ENCODE measurements around the gene SNCAIP. TPM values are rescaled to one million over a fixed set of nuclear protein-coding genes. Genes with fewer than 3 reads are reported as not detected.

SNCAIP gene
- total RNA-seq, 4 donors from 2014 or later = 4.9 to 7.7 (median 6.8) TPM

DNA sequence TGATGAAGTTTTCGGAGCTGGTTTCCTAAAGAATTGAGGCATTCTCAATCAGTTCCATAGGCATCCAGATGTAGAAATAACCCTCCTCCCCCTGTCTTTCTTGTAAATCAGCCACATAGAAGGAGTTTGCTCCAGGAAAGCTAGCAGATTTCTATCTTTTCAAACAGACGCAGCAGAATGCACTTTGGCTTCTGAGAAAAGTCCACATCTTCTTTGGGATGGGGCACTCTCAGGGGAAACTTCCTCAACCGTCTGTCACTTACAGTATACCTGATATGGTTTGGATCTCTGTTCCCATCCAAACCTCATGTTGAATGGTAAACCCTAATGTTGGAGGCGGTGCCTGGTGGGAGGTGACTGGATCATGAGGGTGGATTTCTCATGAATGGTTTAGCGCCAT, 94.1 kb downstream of the SNCAIP start:
- TF ChIP-seq, protein P1, sequence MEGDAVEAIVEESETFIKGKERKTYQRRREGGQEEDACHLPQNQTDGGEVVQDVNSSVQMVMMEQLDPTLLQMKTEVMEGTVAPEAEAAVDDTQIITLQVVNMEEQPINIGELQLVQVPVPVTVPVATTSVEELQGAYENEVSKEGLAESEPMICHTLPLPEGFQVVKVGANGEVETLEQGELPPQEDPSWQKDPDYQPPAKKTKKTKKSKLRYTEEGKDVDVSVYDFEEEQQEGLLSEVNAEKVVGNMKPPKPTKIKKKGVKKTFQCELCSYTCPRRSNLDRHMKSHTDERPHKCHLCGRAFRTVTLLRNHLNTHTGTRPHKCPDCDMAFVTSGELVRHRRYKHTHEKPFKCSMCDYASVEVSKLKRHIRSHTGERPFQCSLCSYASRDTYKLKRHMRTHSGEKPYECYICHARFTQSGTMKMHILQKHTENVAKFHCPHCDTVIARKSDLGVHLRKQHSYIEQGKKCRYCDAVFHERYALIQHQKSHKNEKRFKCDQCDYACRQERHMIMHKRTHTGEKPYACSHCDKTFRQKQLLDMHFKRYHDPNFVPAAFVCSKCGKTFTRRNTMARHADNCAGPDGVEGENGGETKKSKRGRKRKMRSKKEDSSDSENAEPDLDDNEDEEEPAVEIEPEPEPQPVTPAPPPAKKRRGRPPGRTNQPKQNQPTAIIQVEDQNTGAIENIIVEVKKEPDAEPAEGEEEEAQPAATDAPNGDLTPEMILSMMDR (IDR thresholded peaks at IDR 0.05; ENCODE audit: low read depth) = no peak

DNA sequence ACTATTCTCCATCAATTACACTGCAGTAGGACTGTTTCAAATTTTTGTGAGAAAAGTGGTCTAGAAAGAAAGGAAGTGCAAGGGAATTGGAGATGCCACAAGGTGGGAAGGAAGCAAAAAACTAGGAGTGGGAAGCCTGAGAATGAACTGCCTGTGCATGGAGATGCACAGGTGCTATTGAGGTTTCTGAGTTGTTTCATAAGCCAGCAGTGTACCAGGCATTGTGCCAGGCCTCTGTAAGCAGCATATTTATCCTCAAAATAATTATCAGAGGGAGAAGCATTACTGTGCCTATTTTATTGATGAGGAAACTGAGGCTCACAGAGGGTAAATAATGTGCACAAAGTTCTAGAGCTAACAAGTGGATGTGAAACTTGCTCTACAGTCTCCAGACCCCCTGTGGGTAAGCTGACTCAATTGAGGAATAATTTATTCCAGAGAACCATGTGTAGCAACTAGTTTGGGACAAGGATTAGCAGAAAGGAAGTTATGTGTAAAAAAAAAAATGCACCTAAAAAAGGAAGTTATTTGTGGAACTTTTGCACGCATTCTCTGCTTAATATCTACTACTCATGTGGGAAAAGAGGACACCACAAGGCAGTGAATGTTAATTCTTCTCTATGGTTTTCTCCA, 96.7 kb downstream of the SNCAIP start:
- TF ChIP-seq, protein P1 (IDR thresholded peaks at IDR 0.05; ENCODE audit: low read depth) = no peak

DNA sequence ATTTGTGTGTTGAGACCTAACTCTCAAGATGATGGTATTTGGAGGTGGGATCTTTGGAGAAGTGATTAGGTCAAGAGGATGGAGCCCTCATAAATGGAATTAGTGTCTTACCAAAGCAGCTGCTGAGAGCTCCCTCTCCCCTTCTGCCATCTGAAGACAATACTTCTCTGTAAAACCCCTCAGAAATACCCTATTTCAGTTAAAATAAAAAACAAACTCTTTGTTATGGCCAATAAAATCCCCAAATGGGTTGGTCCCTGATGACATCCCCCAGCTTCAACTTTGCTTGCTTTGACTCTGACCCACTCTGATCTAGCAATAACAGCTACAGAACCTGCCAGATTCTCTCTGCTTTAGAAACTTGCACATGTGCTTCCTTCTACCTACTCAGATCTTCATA, 100.9 kb downstream of the SNCAIP start:
- TF ChIP-seq, protein P1 (IDR thresholded peaks at IDR 0.05; ENCODE audit: low read depth) = no peak

DNA sequence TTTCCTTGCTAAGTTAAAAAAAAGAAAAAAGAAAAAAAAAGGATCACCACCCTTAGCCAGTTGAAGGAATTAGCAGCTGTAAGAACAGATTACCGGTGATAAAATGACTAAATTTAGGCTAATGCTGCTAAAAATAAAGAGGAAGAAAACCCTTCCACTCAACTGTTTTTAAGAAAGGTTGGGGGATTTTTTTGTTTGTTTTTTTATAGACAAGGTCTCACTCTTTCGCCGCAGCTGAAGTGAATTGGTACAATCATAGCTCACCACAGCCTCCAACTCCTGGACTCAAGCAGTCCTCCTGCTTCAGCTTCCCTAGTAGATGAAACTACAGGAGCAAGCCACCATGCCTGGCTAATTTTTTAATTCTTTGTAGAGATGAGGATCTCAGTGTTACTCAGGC, 101.7 kb downstream of the SNCAIP start:
- TF ChIP-seq, protein P1 (IDR thresholded peaks at IDR 0.05; ENCODE audit: low read depth) = no peak

DNA sequence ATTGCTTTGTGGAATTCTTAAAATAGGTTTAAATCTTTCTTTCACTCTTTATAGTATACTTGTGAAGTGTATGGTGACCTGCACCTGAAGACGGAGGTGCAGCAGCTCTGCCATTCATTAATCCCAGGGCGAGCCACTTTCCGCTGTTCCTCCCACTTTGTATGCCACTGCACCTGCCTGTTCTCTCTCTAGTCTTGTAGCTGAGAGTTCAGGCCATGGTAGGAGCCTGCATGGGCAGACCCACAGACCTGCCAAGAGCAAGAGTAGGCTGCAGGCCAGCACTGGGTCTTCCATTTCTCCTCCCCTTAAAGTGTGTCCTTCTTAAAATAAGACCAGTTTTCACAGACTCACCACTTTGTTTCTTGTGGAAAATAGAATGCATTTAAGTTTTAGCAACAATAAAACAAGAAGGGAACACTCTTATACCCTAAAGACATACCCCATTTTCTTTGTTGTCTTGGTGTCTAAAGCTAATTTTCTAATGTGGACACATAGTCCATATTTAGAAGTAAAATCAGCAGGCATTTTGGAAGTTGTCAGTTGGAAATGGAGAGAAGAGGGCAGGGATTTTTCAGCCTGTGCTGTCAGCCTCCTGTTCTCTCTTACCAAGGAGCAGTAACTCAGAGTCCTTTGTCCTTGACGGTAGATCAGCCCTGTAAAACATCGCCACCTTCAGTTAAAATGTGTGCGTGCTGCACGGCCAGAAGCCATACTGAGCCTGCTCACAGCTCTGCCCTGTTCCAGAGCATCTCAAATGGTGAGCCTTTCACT, 103.2 kb downstream of the SNCAIP start:
- TF ChIP-seq, protein P1 (IDR thresholded peaks at IDR 0.05; ENCODE audit: low read depth) = no peak

DNA sequence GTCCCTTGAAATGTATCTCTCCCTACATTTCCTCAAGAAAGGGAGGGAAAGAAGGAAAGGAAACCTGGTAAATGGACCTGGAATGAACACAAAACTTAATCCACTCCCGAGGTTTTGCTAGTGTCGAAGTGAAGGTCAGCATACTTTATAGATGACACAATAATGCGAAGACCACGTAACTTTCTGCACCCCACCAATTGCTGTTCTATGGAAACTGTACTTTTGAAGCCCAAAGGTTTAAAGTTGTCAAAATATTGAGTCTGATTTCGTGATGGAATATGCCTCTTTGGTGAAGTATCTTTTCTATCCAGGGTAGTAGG, 103.7 kb downstream of the SNCAIP start:
- TF ChIP-seq, protein P1 (IDR thresholded peaks at IDR 0.05; ENCODE audit: low read depth) = no peak

DNA sequence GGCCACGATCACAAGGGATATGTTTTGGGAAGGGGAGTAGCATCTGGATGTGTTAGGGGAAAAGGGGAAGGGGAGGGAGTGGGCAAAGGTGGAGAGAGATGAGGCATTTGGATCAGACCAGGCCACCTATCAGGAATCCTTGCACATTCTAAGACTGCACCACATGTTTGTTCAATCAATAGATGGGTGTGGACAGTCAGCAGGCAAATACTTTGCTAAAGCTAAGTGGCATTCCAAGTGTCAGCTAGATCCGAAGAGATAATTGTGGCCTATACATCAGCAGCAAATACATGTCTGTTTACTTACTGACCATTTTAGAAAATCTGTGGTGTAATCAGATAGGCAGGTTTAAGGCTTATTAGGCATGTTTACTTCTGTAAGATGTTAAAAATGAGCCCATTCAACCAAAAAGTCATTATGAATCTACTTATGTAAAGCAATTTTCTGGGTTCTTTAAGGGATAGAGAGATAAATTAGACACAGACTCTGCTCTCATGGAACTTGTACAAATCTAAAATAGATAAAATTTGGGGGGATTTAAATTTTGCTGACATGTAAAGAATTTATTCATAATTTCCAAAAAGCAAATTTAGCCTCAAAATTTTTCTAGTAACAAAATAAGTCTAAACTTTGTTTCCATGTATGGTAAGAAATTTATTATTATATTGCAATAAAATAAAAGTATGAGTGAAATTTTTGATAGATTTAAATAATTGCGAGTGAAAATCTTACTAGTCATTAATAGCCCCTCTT, 107.3 kb downstream of the SNCAIP start:
- TF ChIP-seq, protein P1 (IDR thresholded peaks at IDR 0.05; ENCODE audit: low read depth) = no peak

Data from subcutaneous adipose tissue (tissue), 4 donors.